Right atrium auricular region (tissue), 2 donors: ENCODE measurements around the gene NBAS. TPM values are rescaled to one million over a fixed set of nuclear protein-coding genes. Genes with fewer than 3 reads are reported as not detected.
"Not testable (repeated sequence)": the region's sequence is repeated elsewhere in the genome, so short reads cannot be mapped to it uniquely, and the experiment has no call there.

Source experiments
- DNase-seq: peaks from one replicate; pipeline ENCODE4 v3.0.0-alpha.2; 2019; ENCODE audit warnings: low spot score
- H3K27ac ChIP-seq, 2 donors: fragments of 200-600 bp; sonication (generic); 1 replicate in 1 of 2; 2 replicates in 1 of 2; pipeline ENCODE4 v1.5.1; 2016 to 2019
- H3K27me3 ChIP-seq, 2 donors: fragments of 200-600 bp; sonication (generic); one replicate each; pipeline versions ENCODE4 v1.5.1 to v1.6.0; 2017 to 2019
- H3K36me3 ChIP-seq: fragments of 200-600 bp; sonication (generic); one replicate; pipeline ENCODE4 v1.5.1; 2016
- H3K4me1 ChIP-seq, 2 donors: fragments of 200-600 bp; sonication (generic); one replicate each; pipeline versions ENCODE4 v1.5.1 to v1.6.0; 2017 to 2019
- H3K4me3 ChIP-seq, 2 donors: fragments of 200-600 bp; sonication (generic); 1 replicate in 1 of 2; 2 replicates in 1 of 2; pipeline ENCODE4 v1.5.1; 2017 to 2019; ENCODE audit warnings: mild to moderate bottlenecking in 1 of 2, moderate library complexity in 1 of 2
- H3K9me3 ChIP-seq, 2 donors: fragments of 200-600 bp; sonication (generic); one replicate each; pipeline ENCODE4 v1.5.1; 2019
- CTCF ChIP-seq, 2 donors: fragments of 200-600 bp; sonication (generic); IDR thresholded peaks; one replicate each; pipeline ENCODE4 v1.5.1; 2019; ENCODE audit warnings: antibody characterized with exemption in 2 of 2
- total RNA-seq, 2 donors: library from RNA; depleted of rRNA; stranded (reverse); fragments of >200 nt; gene quantifications; one replicate each; pipeline ENCODE4 v1.1.0, GENCODE V29; 2016

Gene NBAS
- total RNA-seq, 2 donors from 2014 or later = 31.1 to 39.1 TPM

GRCh38 chr2:15510131-15510530, 51.0 kb downstream of the NBAS start:
- H3K27ac ChIP-seq = no peak overlapping the region
- no peak for TF ChIP-seq CTCF (IDR thresholded peaks at IDR 0.05)
- H3K36me3 ChIP-seq = peaks cover 16% of the 10 kb centered on the region
- H3K4me3 ChIP-seq = no peak overlapping the region
- no peaks in the 10 kb centered on the region for H3K9me3 ChIP-seq
- H3K27me3 ChIP-seq = no peaks in the 10 kb centered on the region
- DNase-seq = no peak
- H3K4me1 ChIP-seq = no peaks in the 10 kb centered on the region

- H3K27ac ChIP-seq = no peak overlapping the region
- no peak overlapping the region for H3K4me3 ChIP-seq
- H3K9me3 ChIP-seq = no peaks in the 10 kb centered on the region
- no peak for DNase-seq
- no peaks in the 10 kb centered on the region for H3K27me3 ChIP-seq
- no peak for TF ChIP-seq CTCF (IDR thresholded peaks at IDR 0.05)
- no peaks in the 10 kb centered on the region for H3K4me1 ChIP-seq
- H3K36me3 ChIP-seq = peaks cover 28% of the 10 kb centered on the region
These were observed 53.4 kb downstream of the NBAS start for GRCh38 chr2:15507697-15508096.

GRCh38 chr2:15507061-15507460, 54.1 kb downstream of the NBAS start:
- no peaks in the 10 kb centered on the region for H3K4me1 ChIP-seq
- H3K4me3 ChIP-seq = no peak overlapping the region
- no peak for TF ChIP-seq CTCF (IDR thresholded peaks at IDR 0.05)
- no peaks in the 10 kb centered on the region for H3K27me3 ChIP-seq
- DNase-seq = no peak
- no peak overlapping the region for H3K27ac ChIP-seq
- H3K36me3 ChIP-seq = peaks cover 32% of the 10 kb centered on the region
- no peaks in the 10 kb centered on the region for H3K9me3 ChIP-seq

- Histone ChIP-seq H3K4me3 (no peak overlapping the region), H3K4me1 (no peaks in the 10 kb centered on the region), H3K27me3 (no peaks in the 10 kb centered on the region), H3K9me3 (no peaks in the 10 kb centered on the region), H3K36me3 (peaks cover 34% of the 10 kb centered on the region), H3K27ac (no peak overlapping the region)
- TF ChIP-seq CTCF (IDR thresholded peaks at IDR 0.05) = no peak
- no peak for DNase-seq
These were observed 54.8 kb downstream of the NBAS start for GRCh38 chr2:15506229-15506819.

- no peak overlapping the region for H3K27ac ChIP-seq
- H3K36me3 ChIP-seq = peaks cover 28% of the 10 kb centered on the region
- no peak overlapping the region for H3K4me3 ChIP-seq
- H3K9me3 ChIP-seq = no peaks in the 10 kb centered on the region
- no peak for DNase-seq
- no peaks in the 10 kb centered on the region for H3K27me3 ChIP-seq
- TF ChIP-seq CTCF (IDR thresholded peaks at IDR 0.05) = no peak
- H3K4me1 ChIP-seq = no peaks in the 10 kb centered on the region
These were observed 56.1 kb downstream of the NBAS start for GRCh38 chr2:15504882-15505663.

GRCh38 chr2:15499251-15499650, 61.9 kb downstream of the NBAS start:
- not testable (repeated sequence) for DNase-seq, H3K4me3 ChIP-seq, H3K9me3 ChIP-seq, H3K27me3 ChIP-seq, H3K27ac ChIP-seq, H3K4me1 ChIP-seq
- peaks cover 17% of the 10 kb centered on the region for H3K36me3 ChIP-seq
